ENCODE measurements around the gene ZDHHC21.

Gene ZDHHC21

DNA sequence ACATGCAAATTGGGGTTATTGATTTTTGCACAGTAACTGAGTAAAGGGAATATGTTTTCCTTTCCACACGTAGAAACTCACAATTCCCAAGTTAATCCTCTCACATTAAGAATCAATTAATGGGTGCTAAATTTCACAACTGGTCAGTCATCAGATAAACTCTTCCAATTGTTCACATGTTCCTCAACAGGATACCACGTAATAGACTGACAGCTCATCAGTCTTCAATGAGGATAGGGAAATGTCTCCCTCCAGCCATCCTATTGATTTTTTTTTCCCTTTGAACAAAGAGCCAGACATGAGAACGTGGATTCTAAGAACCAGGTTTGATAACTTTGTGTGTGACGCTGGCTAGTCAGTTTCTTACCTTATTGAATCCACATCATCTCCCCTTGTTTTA, 30.1 kb upstream of the ZDHHC21 start:
- TF ChIP-seq ZBTB7A (IDR thresholded peaks at IDR 0.05; ENCODE audit: low read depth) (no peak), TCF12 (IDR thresholded peaks at IDR 0.05; ENCODE audit: low read depth) (no peak), TEAD4 (IDR thresholded peaks at IDR 0.05) (no peak), FOXM1 (IDR thresholded peaks at IDR 0.05; ENCODE audit: borderline replicate concordance, low read depth) (no peak), NFIC (IDR thresholded peaks at IDR 0.05) (no peak), EP300 (IDR thresholded peaks at IDR 0.05; ENCODE audit: borderline replicate concordance) (no peak), TAF1 (IDR thresholded peaks at IDR 0.05; ENCODE audit: low read depth) (no peak)
- TF ChIP-seq, protein P1, sequence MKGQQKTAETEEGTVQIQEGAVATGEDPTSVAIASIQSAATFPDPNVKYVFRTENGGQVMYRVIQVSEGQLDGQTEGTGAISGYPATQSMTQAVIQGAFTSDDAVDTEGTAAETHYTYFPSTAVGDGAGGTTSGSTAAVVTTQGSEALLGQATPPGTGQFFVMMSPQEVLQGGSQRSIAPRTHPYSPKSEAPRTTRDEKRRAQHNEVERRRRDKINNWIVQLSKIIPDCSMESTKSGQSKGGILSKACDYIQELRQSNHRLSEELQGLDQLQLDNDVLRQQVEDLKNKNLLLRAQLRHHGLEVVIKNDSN (IDR thresholded peaks at IDR 0.05) = no peak
- TF ChIP-seq, protein P2, sequence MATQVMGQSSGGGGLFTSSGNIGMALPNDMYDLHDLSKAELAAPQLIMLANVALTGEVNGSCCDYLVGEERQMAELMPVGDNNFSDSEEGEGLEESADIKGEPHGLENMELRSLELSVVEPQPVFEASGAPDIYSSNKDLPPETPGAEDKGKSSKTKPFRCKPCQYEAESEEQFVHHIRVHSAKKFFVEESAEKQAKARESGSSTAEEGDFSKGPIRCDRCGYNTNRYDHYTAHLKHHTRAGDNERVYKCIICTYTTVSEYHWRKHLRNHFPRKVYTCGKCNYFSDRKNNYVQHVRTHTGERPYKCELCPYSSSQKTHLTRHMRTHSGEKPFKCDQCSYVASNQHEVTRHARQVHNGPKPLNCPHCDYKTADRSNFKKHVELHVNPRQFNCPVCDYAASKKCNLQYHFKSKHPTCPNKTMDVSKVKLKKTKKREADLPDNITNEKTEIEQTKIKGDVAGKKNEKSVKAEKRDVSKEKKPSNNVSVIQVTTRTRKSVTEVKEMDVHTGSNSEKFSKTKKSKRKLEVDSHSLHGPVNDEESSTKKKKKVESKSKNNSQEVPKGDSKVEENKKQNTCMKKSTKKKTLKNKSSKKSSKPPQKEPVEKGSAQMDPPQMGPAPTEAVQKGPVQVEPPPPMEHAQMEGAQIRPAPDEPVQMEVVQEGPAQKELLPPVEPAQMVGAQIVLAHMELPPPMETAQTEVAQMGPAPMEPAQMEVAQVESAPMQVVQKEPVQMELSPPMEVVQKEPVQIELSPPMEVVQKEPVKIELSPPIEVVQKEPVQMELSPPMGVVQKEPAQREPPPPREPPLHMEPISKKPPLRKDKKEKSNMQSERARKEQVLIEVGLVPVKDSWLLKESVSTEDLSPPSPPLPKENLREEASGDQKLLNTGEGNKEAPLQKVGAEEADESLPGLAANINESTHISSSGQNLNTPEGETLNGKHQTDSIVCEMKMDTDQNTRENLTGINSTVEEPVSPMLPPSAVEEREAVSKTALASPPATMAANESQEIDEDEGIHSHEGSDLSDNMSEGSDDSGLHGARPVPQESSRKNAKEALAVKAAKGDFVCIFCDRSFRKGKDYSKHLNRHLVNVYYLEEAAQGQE (IDR thresholded peaks at IDR 0.05; ENCODE audit: low read depth) = no peak

DNA sequence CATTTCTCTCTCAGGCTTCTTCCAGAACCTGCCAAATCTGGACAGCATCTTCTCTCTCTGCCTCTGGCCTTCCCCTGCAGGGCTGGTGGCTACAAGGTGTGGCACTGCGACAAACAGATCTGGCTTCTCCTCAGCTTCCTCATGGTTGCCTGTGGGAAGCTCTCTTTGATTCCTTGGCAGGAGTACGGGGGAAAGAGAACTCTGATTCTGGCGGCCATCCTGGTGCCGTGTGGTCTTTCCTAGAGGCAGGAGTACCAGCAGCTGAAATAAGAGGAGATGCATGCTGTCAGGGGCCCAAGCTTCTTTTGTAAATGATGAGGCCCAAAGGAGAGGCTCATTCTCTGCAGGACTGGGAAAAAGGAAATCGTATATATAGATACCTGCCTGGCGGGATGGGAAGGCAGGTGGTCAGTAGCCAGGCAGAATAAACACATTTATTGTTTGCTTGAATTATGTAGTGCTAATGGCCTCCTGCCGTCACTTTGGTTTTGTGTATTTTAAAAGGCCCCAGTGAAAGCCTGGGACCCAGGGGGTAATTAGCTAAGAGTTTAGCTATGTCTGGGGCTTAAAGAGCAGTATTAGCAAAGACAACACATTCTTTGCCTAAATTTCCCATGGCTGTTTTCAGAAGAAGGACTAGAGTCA, 29.3 kb upstream of the ZDHHC21 start, which contains the start of gene CER1:
Gene CER1, minus strand, starts transcription at position 343 of the 645 bp plus-strand sequence. Its CDS starts 61 bp downstream, at position 282.
- TF ChIP-seq YY1 (IDR thresholded peaks at IDR 0.05; ENCODE audit: low read depth) (no peak), ZBTB7A (IDR thresholded peaks at IDR 0.05; ENCODE audit: low read depth) (no peak), TAF1 (IDR thresholded peaks at IDR 0.05; ENCODE audit: low read depth) (no peak), NFIC (IDR thresholded peaks at IDR 0.05) (no peak), TCF12 (IDR thresholded peaks at IDR 0.05; ENCODE audit: low read depth) (no peak), FOXM1 (IDR thresholded peaks at IDR 0.05; ENCODE audit: borderline replicate concordance, low read depth) (no peak)
- TF ChIP-seq, protein P2 (IDR thresholded peaks at IDR 0.05; ENCODE audit: low read depth) = no peak
- TF ChIP-seq, protein P1 (IDR thresholded peaks at IDR 0.05) = no peak

DNA sequence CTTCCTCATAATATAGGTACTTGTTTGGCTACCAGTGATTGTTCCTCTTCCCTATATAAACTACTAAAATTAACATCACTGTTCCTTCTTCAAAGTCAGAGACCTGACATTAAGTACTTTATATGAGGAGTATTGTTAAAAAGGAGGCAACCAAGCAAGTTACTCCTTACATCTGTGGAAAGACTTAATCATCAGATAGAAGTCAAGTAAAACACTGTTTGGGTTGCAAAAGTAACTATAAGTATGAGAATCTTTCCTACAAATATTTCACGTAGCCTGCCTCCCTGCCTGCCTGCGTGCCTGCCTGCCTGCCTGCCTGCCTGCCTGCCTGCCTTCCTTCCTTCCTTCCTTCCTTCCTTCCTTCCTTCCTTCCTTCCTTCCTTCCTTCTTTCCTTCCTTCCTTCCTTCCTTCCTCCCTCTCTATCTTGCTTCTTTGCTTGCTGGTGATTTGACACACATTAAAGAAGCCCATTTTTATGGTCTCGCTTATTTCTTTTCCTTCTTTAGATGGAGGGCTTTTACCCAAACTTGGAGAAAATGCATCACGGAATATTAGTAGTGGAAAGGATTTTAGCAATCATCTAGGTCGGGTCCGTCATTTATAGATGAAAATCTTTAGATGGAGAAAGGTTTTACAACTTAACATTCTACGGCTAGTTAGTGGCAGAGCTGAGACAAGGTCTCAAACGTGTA, 26.1 kb upstream of the ZDHHC21 start:
- TF ChIP-seq, protein P3, sequence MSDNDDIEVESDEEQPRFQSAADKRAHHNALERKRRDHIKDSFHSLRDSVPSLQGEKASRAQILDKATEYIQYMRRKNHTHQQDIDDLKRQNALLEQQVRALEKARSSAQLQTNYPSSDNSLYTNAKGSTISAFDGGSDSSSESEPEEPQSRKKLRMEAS (IDR thresholded peaks at IDR 0.05) = no peak
- TF ChIP-seq CEBPB (IDR thresholded peaks at IDR 0.05) = no peak
- TF ChIP-seq, protein P1 (IDR thresholded peaks at IDR 0.05) = no peak
- TF ChIP-seq EGR1 (IDR thresholded peaks at IDR 0.05) = no peak
- TF ChIP-seq TEAD4 (IDR thresholded peaks at IDR 0.05) = no peak
- no peak for TF ChIP-seq CREB1 (IDR thresholded peaks at IDR 0.05; ENCODE audit: low read depth)
- no peak for TF ChIP-seq RAD21 (IDR thresholded peaks at IDR 0.05; ENCODE audit: low read depth)
- TF ChIP-seq ZBTB7A (IDR thresholded peaks at IDR 0.05; ENCODE audit: low read depth) = no peak
- TF ChIP-seq, protein P2 (IDR thresholded peaks at IDR 0.05; ENCODE audit: low read depth) = no peak
- TF ChIP-seq TAF1 (IDR thresholded peaks at IDR 0.05; ENCODE audit: low read depth) = no peak
- no peak for TF ChIP-seq TCF12 (IDR thresholded peaks at IDR 0.05; ENCODE audit: low read depth)
- TF ChIP-seq YY1 (IDR thresholded peaks at IDR 0.05; ENCODE audit: low read depth) = no peak

DNA sequence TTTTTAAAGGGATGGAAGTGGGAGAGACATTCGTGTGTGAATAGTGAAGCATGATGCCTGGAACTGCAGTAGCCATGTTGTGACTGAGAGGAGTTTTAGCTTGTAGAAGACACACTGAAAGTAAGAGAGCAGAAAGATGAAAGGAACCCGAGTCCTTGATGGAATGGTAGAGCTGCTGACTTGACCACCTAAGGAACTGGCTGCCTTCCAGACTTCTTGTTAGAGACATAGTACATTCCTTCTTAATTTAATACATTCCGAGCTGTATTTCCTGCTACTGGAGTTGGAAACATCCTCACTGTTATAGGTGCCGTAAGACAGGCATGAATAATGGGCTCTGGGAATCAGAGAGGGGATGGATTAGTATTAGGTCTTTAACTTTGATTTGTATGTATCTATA, 21.9 kb upstream of the ZDHHC21 start:
- TF ChIP-seq TAF1 (IDR thresholded peaks at IDR 0.05; ENCODE audit: low read depth) (no peak), TCF12 (IDR thresholded peaks at IDR 0.05; ENCODE audit: low read depth) (no peak), EP300 (IDR thresholded peaks at IDR 0.05; ENCODE audit: borderline replicate concordance) (no peak), CEBPB (IDR thresholded peaks at IDR 0.05) (no peak), EGR1 (IDR thresholded peaks at IDR 0.05) (no peak), NFIC (IDR thresholded peaks at IDR 0.05) (no peak), CREB1 (IDR thresholded peaks at IDR 0.05; ENCODE audit: low read depth) (no peak), ZBTB7A (IDR thresholded peaks at IDR 0.05; ENCODE audit: low read depth) (no peak), YY1 (IDR thresholded peaks at IDR 0.05; ENCODE audit: low read depth) (no peak), RAD21 (IDR thresholded peaks at IDR 0.05; ENCODE audit: low read depth) (no peak), TEAD4 (IDR thresholded peaks at IDR 0.05) (no peak), FOXM1 (IDR thresholded peaks at IDR 0.05; ENCODE audit: borderline replicate concordance, low read depth) (no peak)
- TF ChIP-seq, protein P3 (IDR thresholded peaks at IDR 0.05) = no peak
- TF ChIP-seq, protein P1 (IDR thresholded peaks at IDR 0.05) = no peak
- TF ChIP-seq, protein P2 (IDR thresholded peaks at IDR 0.05; ENCODE audit: low read depth) = no peak

All from Ishikawa (cell line).